Body of pancreas (tissue), 4 donors: Measurements from ENCODE around the gene GUCY2D. TPM values are rescaled to one million over a fixed set of nuclear protein-coding genes. Genes with fewer than 3 reads are reported as not detected.

Experiments used
- ATAC-seq: fragments of 150-250 bp; one replicate; pipeline ENCODE4 v1.9.1; 2016
- DNase-seq, 4 donors: peaks; one replicate each; pipeline ENCODE4 v3.0.0-alpha.2; 2019
- H3K27ac ChIP-seq, 4 donors: fragments of 200-600 bp; sonication (generic); 1 replicate in 3 of 4; 2 replicates in 1 of 4; pipeline versions ENCODE4 v1.5.1 to v1.6.1; 2016 to 2019; ENCODE audit warnings: mild to moderate bottlenecking in 1 of 4, mixed read lengths in 1 of 4, moderate library complexity in 1 of 4
- H3K27me3 ChIP-seq, 2 donors: fragments of 200-600 bp; sonication (generic); one replicate each; pipeline ENCODE4 v1.6.0; 2016; ENCODE audit warnings: mild to moderate bottlenecking in 1 of 2
- H3K36me3 ChIP-seq, 2 donors: fragments of 200-600 bp; sonication (generic); replicated peaks in 1 of 2; 2 replicates each; pipeline ENCODE4 v1.5.1; 2016; ENCODE audit warnings: low read depth in 2 of 2; ENCODE audit not compliant: insufficient read depth in 1 of 2
- H3K4me1 ChIP-seq: fragments of 200-600 bp; sonication (generic); one replicate; pipeline ENCODE4 v1.6.0; 2016
- H3K4me3 ChIP-seq, 2 donors: fragments of 200-600 bp; sonication (generic); 1 replicate in 1 of 2; 2 replicates in 1 of 2; pipeline ENCODE4 v1.5.1; 2016 to 2019
- H3K9me3 ChIP-seq, 3 donors: fragments of 200-600 bp; sonication (generic); 1 replicate in 2 of 3; 2 replicates in 1 of 3; pipeline ENCODE4 v1.5.1; 2016
- POLR2A ChIP-seq, 3 donors: fragments of 450-650 bp; IDR thresholded peaks; one replicate each; pipeline ENCODE4 v1.6.1; 2016; ENCODE audit warnings: antibody characterized with exemption in 3 of 3, mild to moderate bottlenecking in 2 of 3
- WGBS, 2 donors: methylation state at CpG; one replicate each; pipeline ENCODE4 v1.1.5; 2017; 5-methylcytosine and 5-hydroxymethylcytosine counted together
- intact Hi-C: fragments of 100-400 bp; cut with DNase I; formaldehyde crosslinking; loops from one replicate; pipeline ENCODE4 v1.15.1; 2023
- total RNA-seq, 2 donors: library from RNA; depleted of rRNA; stranded (reverse); fragments of >200 nt; gene quantifications; one replicate each; pipeline ENCODE4 v1.1.0, GENCODE V29; 2016
- TF ChIP-seq, protein P1 (sequence below), 7 experiments: fragments of 450-650 bp in 4 of 7; fragments of 200-600 bp in 3 of 7; sonication (generic) in 3 of 7; IDR thresholded peaks; one replicate each; pipeline ENCODE4 v1.5.1; 2016 to 2019; ENCODE audit warnings: antibody characterized with exemption in 7 of 7

The GUCY2D gene
- total RNA-seq, 2 donors from 2014 or later = not detected

DNA sequence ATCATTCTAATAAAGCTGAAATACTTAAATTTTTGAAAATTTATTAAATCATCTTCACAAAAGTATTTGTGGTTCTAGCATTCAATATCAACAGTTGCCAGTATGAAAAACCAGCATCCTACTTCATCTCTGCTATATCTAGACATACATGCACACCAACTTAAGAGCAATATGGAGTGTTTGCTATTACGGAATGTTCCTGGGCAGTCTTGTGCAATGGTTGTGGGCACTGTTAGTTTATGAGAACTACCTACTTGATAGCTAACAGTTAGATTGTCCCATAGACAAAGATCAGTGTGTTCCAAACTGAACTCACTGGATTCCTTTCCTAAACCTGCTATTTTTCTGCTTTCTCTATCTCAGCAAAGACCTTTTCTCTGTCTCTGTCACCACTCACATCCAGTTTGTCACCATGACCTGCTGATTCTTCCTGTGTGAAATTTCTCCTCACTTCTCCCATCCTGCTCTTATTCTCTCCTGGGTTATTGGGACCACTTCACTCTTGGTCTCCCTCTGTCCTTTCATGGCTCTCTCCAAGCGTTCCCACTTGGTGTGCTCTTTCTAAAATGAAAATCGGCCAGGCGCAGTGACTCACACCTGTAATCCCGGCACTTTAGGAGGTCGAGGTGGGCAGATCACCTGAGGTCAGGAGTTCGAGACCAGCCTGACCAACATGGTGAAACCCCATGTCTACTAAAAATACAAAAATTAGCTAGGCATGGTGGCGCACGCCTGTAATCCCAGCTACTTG is 42.7 kb upstream of the GUCY2D start:
- 72 to 74% methylated on average over 8 to 9 of the region's 9 CpGs for WGBS, 2 donors
- H3K27ac ChIP-seq = no peak overlapping the region
- intact Hi-C loops = no loop called here
- no peaks in the 10 kb centered on the region for H3K36me3 ChIP-seq
- no peaks in the 10 kb centered on the region for H3K27me3 ChIP-seq
- no peaks in the 10 kb centered on the region for H3K4me1 ChIP-seq
- no peaks in the 10 kb centered on the region for H3K9me3 ChIP-seq
- TF ChIP-seq, protein P1, sequence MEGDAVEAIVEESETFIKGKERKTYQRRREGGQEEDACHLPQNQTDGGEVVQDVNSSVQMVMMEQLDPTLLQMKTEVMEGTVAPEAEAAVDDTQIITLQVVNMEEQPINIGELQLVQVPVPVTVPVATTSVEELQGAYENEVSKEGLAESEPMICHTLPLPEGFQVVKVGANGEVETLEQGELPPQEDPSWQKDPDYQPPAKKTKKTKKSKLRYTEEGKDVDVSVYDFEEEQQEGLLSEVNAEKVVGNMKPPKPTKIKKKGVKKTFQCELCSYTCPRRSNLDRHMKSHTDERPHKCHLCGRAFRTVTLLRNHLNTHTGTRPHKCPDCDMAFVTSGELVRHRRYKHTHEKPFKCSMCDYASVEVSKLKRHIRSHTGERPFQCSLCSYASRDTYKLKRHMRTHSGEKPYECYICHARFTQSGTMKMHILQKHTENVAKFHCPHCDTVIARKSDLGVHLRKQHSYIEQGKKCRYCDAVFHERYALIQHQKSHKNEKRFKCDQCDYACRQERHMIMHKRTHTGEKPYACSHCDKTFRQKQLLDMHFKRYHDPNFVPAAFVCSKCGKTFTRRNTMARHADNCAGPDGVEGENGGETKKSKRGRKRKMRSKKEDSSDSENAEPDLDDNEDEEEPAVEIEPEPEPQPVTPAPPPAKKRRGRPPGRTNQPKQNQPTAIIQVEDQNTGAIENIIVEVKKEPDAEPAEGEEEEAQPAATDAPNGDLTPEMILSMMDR (IDR thresholded peaks at IDR 0.05) = no peak
- no peak for TF ChIP-seq POLR2A (IDR thresholded peaks at IDR 0.05)
- ATAC-seq (no peak), DNase-seq (no peak)
- no peak overlapping the region for H3K4me3 ChIP-seq

DNA sequence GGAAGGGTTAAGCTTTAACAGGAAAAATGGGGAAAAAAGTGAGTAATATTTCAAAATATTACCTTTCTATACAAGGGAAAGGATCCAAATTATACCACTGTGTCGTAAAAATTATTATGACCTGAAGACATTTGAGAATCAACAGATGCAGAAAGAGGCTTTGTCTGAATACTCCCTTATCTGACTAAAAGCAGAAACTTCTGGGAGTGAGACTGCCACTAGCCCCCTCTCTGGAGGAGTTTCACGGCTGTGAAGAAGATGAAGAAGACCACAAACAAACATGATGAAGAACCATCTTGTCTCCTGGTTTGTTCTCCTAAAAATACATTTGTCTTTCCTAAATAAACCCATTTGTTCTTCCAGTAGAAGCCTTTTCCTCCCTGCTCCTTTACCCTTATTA is 41.0 kb upstream of the GUCY2D start:
- DNase-seq (no peak), ATAC-seq (no peak)
- no peak overlapping the region for H3K27ac ChIP-seq
- no peaks in the 10 kb centered on the region for H3K4me1 ChIP-seq
- intact Hi-C loops = no loop called here
- H3K36me3 ChIP-seq = no peaks in the 10 kb centered on the region
- no peaks in the 10 kb centered on the region for H3K9me3 ChIP-seq
- TF ChIP-seq, protein P1 (IDR thresholded peaks at IDR 0.05) = no peak
- no peak for TF ChIP-seq POLR2A (IDR thresholded peaks at IDR 0.05)
- H3K27me3 ChIP-seq = no peaks in the 10 kb centered on the region
- H3K4me3 ChIP-seq = no peak overlapping the region
- WGBS, 2 donors = 38 to 41% methylated on average over 2 of the region's 2 CpGs

DNA sequence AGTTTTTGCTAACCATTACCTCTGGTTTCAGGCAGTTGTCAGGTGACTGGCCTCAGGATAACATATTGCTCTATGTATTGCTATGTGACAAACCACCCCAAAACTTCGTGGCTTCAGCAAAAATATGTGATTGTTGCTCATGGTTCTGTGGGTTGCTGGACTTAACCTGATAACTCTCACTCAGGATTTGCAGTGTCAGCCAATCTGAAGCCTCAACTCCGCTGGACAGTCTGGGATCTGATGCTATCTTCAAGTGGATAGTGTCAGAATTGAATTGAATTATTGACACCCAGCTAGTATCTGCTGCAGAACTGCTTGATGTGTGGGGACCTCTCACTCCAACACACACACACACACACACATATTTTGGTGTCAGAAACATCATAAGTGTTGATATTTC is 34.7 kb upstream of the GUCY2D start:
- ATAC-seq (no peak), DNase-seq (no peak)
- no peaks in the 10 kb centered on the region for H3K4me1 ChIP-seq
- 56 to 64% methylated on average over 2 of the region's 2 CpGs for WGBS, 2 donors
- H3K4me3 ChIP-seq = no peak overlapping the region
- TF ChIP-seq, protein P1 (IDR thresholded peaks at IDR 0.05) = no peak
- TF ChIP-seq POLR2A (IDR thresholded peaks at IDR 0.05) = no peak
- no peaks in the 10 kb centered on the region for H3K27me3 ChIP-seq
- no peak overlapping the region for H3K27ac ChIP-seq
- no peaks in the 10 kb centered on the region for H3K9me3 ChIP-seq
- intact Hi-C loops = no loop called here
- H3K36me3 ChIP-seq = no peaks in the 10 kb centered on the region

DNA sequence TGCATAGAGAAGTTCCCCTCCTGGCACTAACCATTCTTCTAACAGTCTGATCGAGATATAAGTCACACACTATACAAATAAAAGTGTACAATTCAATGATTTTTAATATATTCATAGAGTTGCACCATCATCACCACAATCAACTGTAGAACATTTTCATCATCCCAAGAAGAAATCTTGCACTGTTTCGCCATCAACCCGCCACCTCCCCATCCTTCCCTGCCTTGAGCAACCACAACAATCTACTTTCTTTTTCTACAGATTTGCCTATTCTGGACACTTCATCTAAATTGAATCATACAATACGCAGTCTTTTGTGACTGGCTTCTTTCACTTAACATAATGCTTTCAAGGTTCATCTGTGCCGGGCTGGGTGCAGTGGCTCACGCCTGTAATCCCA is 33.0 kb upstream of the GUCY2D start:
- TF ChIP-seq, protein P1 (IDR thresholded peaks at IDR 0.05) = no peak
- no peak for TF ChIP-seq POLR2A (IDR thresholded peaks at IDR 0.05)
- intact Hi-C loops = no loop called here

DNA sequence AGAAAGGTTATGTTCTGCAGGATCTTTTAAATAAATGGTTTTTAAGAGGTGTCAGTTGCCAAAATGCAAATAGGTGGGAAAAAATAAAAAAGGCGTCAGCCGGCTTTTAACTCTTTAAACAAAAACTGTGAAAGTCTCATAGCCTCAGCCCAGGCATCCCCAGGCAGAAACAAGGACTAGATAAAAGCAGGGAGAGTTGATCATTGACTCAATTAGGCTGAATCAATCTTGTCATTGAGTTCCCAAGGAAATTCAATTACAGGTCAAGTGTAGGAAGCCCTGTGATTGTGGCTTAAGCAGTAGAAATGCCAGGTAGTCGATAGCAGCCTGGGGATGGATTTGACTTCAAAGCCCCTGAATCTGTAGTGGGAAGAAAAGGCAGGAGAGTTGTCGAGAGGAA is 30.8 kb upstream of the GUCY2D start:
- H3K27ac ChIP-seq = no peak overlapping the region
- peaks cover 0 to 12% (median 0%) of the 10 kb centered on the region in 3 donors for H3K9me3 ChIP-seq
- ATAC-seq (no peak), DNase-seq (no peak)
- no peaks in the 10 kb centered on the region for H3K4me1 ChIP-seq
- 57 to 62% methylated on average over 4 of the region's 4 CpGs for WGBS, 2 donors
- no peaks in the 10 kb centered on the region for H3K36me3 ChIP-seq
- no peak overlapping the region for H3K4me3 ChIP-seq
- no peak for TF ChIP-seq POLR2A (IDR thresholded peaks at IDR 0.05)
- TF ChIP-seq, protein P1 (IDR thresholded peaks at IDR 0.05) = no peak
- intact Hi-C loops = no loop called here
- no peaks in the 10 kb centered on the region for H3K27me3 ChIP-seq

More for the DNA sequence above, 33.0 kb upstream of the GUCY2D start:
- DNase-seq = no peak
- no peaks in the 10 kb centered on the region for H3K36me3 ChIP-seq
- H3K4me1 ChIP-seq = no peaks in the 10 kb centered on the region
- peaks cover 0 to 6% (median 0%) of the 10 kb centered on the region in 3 donors for H3K9me3 ChIP-seq
- H3K4me3 ChIP-seq = no peak overlapping the region
- 63 to 78% methylated on average over 6 of the region's 6 CpGs for WGBS, 2 donors
- H3K27me3 ChIP-seq = no peaks in the 10 kb centered on the region
- H3K27ac ChIP-seq = no peak overlapping the region
- no peak for ATAC-seq
